PC-3 (cell line): Measurements from ENCODE around the gene RPRM. TPM values are rescaled to one million over a fixed set of nuclear protein-coding genes. Genes with fewer than 3 reads are reported as not detected.

Source experiments
- ATAC-seq: fragments of 200-7000 bp; cut with Tn5 transposase; 2 replicates; pipeline ENCODE4 v1.9.1; 2020; ENCODE audit warnings: mild to moderate bottlenecking, moderate library complexity
- BruUV-seq: library from RNA; stranded (reverse); fragments of 400-500 nt; replicated peaks from 2 replicates; lab custom pipeline; 2021; lab: Mats Ljungman, UMichigan
- CTCF ChIA-PET: fragments of 300-600 bp; sonication (Branson Sonifier 250); formaldehyde crosslinking; loops from one replicate; lab custom pipeline; 2022; ENCODE audit warnings: antibody characterized with exemption; lab: Charles Lee
- POLR2A ChIA-PET: fragments of 300-600 bp; sonication (Branson Sonifier 250); formaldehyde crosslinking; loops from one replicate; lab custom pipeline; 2022; ENCODE audit warnings: antibody characterized with exemption; ENCODE audit not compliant: unreplicated experiment; lab: Charles Lee
- DNase-seq: peaks from one replicate; pipeline ENCODE4 v3.0.0-alpha.2; 2015
- H2AFZ ChIP-seq: fragments of 300-600 bp; sonication (generic); 2 replicates; pipeline ENCODE4 v1.6.0; 2016; ENCODE audit warnings: antibody characterized with exemption, low read length
- H3F3A ChIP-seq: fragments of 300-600 bp; sonication (generic); one replicate; pipeline ENCODE4 v1.6.0; 2017; ENCODE audit warnings: antibody characterized with exemption, low read length, control low read depth, mild to moderate bottlenecking; ENCODE audit not compliant: unreplicated experiment
- H3K27ac ChIP-seq: fragments of 300-600 bp; sonication (generic); 2 replicates; pipeline ENCODE4 v1.5.1; 2016; ENCODE audit warnings: mild to moderate bottlenecking, low read length
- H3K27me3 ChIP-seq: fragments of 300-600 bp; sonication (generic); 2 replicates; pipeline ENCODE4 v1.6.1; 2016; ENCODE audit warnings: low read length, mixed read lengths
- H3K36me3 ChIP-seq: fragments of 300-600 bp; sonication (generic); 2 replicates; pipeline ENCODE4 v1.6.1; 2016; ENCODE audit warnings: low read depth, mixed run types, low read length, mixed read lengths
- H3K4me1 ChIP-seq: fragments of 300-600 bp; sonication (generic); 2 replicates; pipeline ENCODE4 v1.5.1; 2016; ENCODE audit warnings: low read length; ENCODE audit not compliant: insufficient read depth
- H3K4me2 ChIP-seq: fragments of 300-600 bp; sonication (generic); 2 replicates; pipeline ENCODE4 v1.6.0; 2016; ENCODE audit warnings: low read length
- H3K4me3 ChIP-seq: fragments of 300-600 bp; sonication (generic); 2 replicates; pipeline ENCODE4 v1.5.1; 2016; ENCODE audit warnings: mild to moderate bottlenecking, low read length, mixed read lengths
- H3K79me2 ChIP-seq: fragments of 300-600 bp; sonication (generic); 2 replicates; pipeline ENCODE4 v1.6.1; 2017; ENCODE audit warnings: low read length, mixed read lengths
- H3K9ac ChIP-seq: fragments of 300-600 bp; sonication (generic); 2 replicates; pipeline ENCODE4 v1.6.0; 2016; ENCODE audit warnings: mild to moderate bottlenecking, low read length
- H3K9me2 ChIP-seq: fragments of 300-600 bp; sonication (generic); replicated peaks from 2 replicates; pipeline ENCODE4 v1.6.1; 2016; ENCODE audit warnings: mixed run types, low read length, mixed read lengths
- H3K9me3 ChIP-seq: fragments of 300-600 bp; sonication (generic); 2 replicates; pipeline ENCODE4 v1.6.1; 2016; ENCODE audit warnings: low read length, mixed read lengths
- H4K20me1 ChIP-seq: fragments of 300-600 bp; sonication (generic); 2 replicates; pipeline ENCODE4 v1.6.1; 2016; ENCODE audit warnings: low read length, mixed read lengths
- CTCF ChIP-seq: fragments of 300-600 bp; sonication (generic); conservative IDR thresholded peaks from 2 replicates; pipeline ENCODE4 v1.5.1; 2017; ENCODE audit warnings: antibody characterized with exemption, low read depth, mild to moderate bottlenecking, low read length
- EZH2 ChIP-seq: fragments of 300-600 bp; sonication (generic); IDR thresholded peaks from one replicate; pipeline ENCODE4 v1.6.1; 2017; ENCODE audit warnings: antibody characterized with exemption, mild to moderate bottlenecking, low read length; ENCODE audit not compliant: unreplicated experiment
- EZH2phosphoT487 ChIP-seq: fragments of 300-600 bp; sonication (generic); IDR thresholded peaks from 2 replicates; pipeline ENCODE4 v1.6.1; 2018; ENCODE audit warnings: mild to moderate bottlenecking, antibody characterized with exemption, low read length, borderline replicate concordance
- intact Hi-C: fragments of 100-400 bp; cut with micrococcal nuclease; formaldehyde crosslinking; loops from 2 replicates; pipeline ENCODE4 v1.9.0; 2023
- total RNA-seq: library from RNA; depleted of rRNA; stranded (reverse); fragments of >200 nt; gene quantifications from 2 replicates; pipeline ENCODE4 v1.2.3, GENCODE V29; 2014

The RPRM gene
- total RNA-seq, 1 experiment from 2014 or later, result 1.4 TPM

- no TSS peak for BruUV-seq
- Histone ChIP-seq H3K27me3 (peaks cover 32% of the 10 kb centered on the region), H3K79me2 (no peaks in the 10 kb centered on the region), H3K36me3 (no peaks in the 10 kb centered on the region), H3K4me3 (peak overlapping the region; percentile 65; the same call in 1 of the 2 replicates), H3F3A (no peaks in the 10 kb centered on the region), H4K20me1 (no peaks in the 10 kb centered on the region), H3K9me2 (no peaks in the 10 kb centered on the region), H3K4me2 (peak overlapping the region; percentile 84), H3K9ac (no peak overlapping the region), H3K27ac (no peak overlapping the region), H3K4me1 (peaks cover 11% of the 10 kb centered on the region), H2AFZ (peak overlapping the region; percentile 67), H3K9me3 (no peaks in the 10 kb centered on the region)
- no peak for ATAC-seq
- ChIA-PET CTCF (no interaction called here), POLR2A (no interaction called here)
- TF ChIP-seq EZH2phosphoT487 (no peak), CTCF (no peak), EZH2 (no peak)
- no peak for DNase-seq
- intact Hi-C loops, result loop anchor here (2.0 to 5.0 kb wide), 2 partner anchors 315 to 737 kb away; no protein-coding TSS in a partner anchor
Measured at GRCh38 chr2:153477636-153478288, 800 bp downstream of the RPRM start.

DNA sequence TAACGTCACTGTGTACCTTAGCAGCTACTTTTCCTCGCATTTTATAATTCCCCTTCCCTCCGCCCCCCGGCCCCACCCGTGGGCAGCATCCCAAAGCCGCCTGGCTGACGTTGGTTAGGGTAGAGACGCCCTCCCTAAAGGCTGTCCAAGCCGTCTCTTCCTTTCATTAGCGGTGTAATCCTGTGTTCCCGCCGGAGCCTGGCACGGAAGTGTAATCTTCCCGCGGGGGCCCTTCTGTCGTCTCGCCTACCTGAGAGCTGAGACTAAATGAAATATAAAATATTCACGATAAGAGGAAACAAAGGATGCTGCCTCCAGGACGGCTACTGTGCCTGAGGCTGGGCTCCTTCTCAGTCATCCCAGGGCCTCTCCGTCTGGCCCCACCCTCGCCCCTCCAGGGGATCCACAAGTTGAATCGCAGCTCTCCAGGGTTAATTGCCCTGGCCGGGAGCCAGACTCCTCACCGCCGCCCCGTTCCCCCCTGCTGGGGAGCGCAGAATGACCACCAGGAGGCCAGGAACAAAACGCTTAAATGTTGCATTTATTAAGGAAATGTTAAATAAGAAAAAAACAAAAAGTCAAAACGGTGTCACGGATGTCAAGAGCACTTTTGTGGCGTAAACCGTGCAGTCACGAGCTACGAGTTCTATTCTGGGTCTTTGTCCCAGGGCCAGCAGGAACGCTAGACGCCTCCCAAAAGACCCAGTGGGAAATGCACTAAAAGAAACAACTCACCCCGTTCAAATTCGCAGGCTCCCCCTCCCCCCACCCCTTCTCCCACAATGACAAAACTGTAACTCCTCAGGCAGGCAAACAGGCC, 1.5 kb downstream of the RPRM start:
- no peaks in the 10 kb centered on the region for H3F3A ChIP-seq
- POLR2A ChIA-PET, result no interaction called here
- BruUV-seq, result no TSS peak
- H3K4me1 ChIP-seq, result peaks cover 11% of the 10 kb centered on the region
- DNase-seq, result no peak
- H3K4me2 ChIP-seq, result peak overlapping the region; percentile 45
- CTCF ChIA-PET, result no interaction called here
- intact Hi-C loops, result loop anchor here (5.0 kb wide), 1 partner anchor 315 kb away; no protein-coding TSS in a partner anchor
- no peaks in the 10 kb centered on the region for H3K36me3 ChIP-seq
- H3K9ac ChIP-seq, result no peak overlapping the region
- peak; percentile 33; the same call in 1 of the 2 replicates for TF ChIP-seq CTCF
- TF ChIP-seq EZH2phosphoT487, result 0 out of 2 replicates have a peak, but pooled peaks have one; percentile 19
- no peak for TF ChIP-seq EZH2
- ATAC-seq, result no peak
- no peaks in the 10 kb centered on the region for H4K20me1 ChIP-seq
- no peak overlapping the region for H2AFZ ChIP-seq
- no peak overlapping the region for H3K27ac ChIP-seq
- peaks cover 32% of the 10 kb centered on the region for H3K27me3 ChIP-seq
- H3K79me2 ChIP-seq, result no peaks in the 10 kb centered on the region
- peak overlapping the region; percentile 15; the same call in 1 of the 2 replicates for H3K4me3 ChIP-seq
- H3K9me3 ChIP-seq, result no peaks in the 10 kb centered on the region
- H3K9me2 ChIP-seq, result no peaks in the 10 kb centered on the region
